Tibial artery (tissue), 4 donors: ENCODE measurements around the gene GPR68.

Source experiments
- DNase-seq, 2 donors: peaks; one replicate each; pipeline ENCODE4 v3.0.0-alpha.2; 2019
- H3K27ac ChIP-seq, 2 donors: fragments of 200-600 bp; sonication (generic) in 1 of 2; 1 replicate in 1 of 2; 2 replicates in 1 of 2; pipeline ENCODE4 v1.5.1; 2018 to 2019; ENCODE audit warnings: mild to moderate bottlenecking in 1 of 2
- H3K27me3 ChIP-seq, 2 donors: fragments of 200-600 bp; sonication (generic) in 1 of 2; one replicate each; pipeline versions ENCODE4 v1.5.1 to v1.6.0; 2016 to 2019
- H3K36me3 ChIP-seq, 3 donors: fragments of 200-600 bp; sonication (generic) in 2 of 3; one replicate each; pipeline ENCODE4 v1.5.1; 2016 to 2019; ENCODE audit warnings: mild to moderate bottlenecking in 2 of 3
- H3K4me1 ChIP-seq, 4 donors: fragments of 200-600 bp; sonication (generic) in 2 of 4; 1 replicate in 3 of 4; 2 replicates in 1 of 4; pipeline ENCODE4 v1.5.1; 2016 to 2019
- H3K4me3 ChIP-seq, 2 donors: fragments of 200-600 bp; sonication (generic) in 1 of 2; 1 replicate in 1 of 2; 2 replicates in 1 of 2; pipeline ENCODE4 v1.5.1; 2018 to 2019; ENCODE audit warnings: mild to moderate bottlenecking in 2 of 2
- H3K9me3 ChIP-seq, 3 donors: fragments of 200-600 bp; sonication (generic) in 1 of 3; one replicate each; pipeline ENCODE4 v1.5.1; 2016 to 2019
- CTCF ChIP-seq, 2 experiments: fragments of 200-600 bp in 1 of 2; fragments of 450-650 bp in 1 of 2; IDR thresholded peaks; one replicate each; pipeline ENCODE4 v1.5.1; 2017 to 2019; ENCODE audit warnings: antibody characterized with exemption in 2 of 2, mild to moderate bottlenecking in 1 of 2, moderate library complexity in 1 of 2
- intact Hi-C: fragments of 100-400 bp; cut with DNase I; formaldehyde crosslinking; loops from one replicate; pipeline ENCODE4 v1.15.0; 2023; ENCODE audit warnings: low total_unique reads

The GPR68 gene

GRCh38 chr14:91284146-91284790, 39.8 kb upstream of the GPR68 start:
- no peak for TF ChIP-seq CTCF (IDR thresholded peaks at IDR 0.05)
- Histone ChIP-seq H3K9me3 (no peaks in the 10 kb centered on the region), H3K36me3 (no peaks in the 10 kb centered on the region), H3K4me1 (peaks cover 0 to 21% (median 10%) of the 10 kb centered on the region in 4 donors), H3K4me3 (no peak overlapping the region), H3K27ac (no peak overlapping the region), H3K27me3 (no peaks in the 10 kb centered on the region)
- intact Hi-C loops: loop anchor here (10.0 kb wide), 1 partner anchor 369 kb away; no protein-coding TSS in a partner anchor
- no peak for DNase-seq

- H3K9me3 ChIP-seq: no peaks in the 10 kb centered on the region
- TF ChIP-seq CTCF (IDR thresholded peaks at IDR 0.05): no peak
- no peaks in the 10 kb centered on the region for H3K36me3 ChIP-seq
Observed at GRCh38 chr14:91283666-91284065, 39.2 kb upstream of the GPR68 start.

GRCh38 chr14:91282954-91283645, 38.6 kb upstream of the GPR68 start:
- TF ChIP-seq CTCF (IDR thresholded peaks at IDR 0.05): no peak
- H3K27me3 ChIP-seq: no peaks in the 10 kb centered on the region
- no peak for DNase-seq
- H3K36me3 ChIP-seq: no peaks in the 10 kb centered on the region
- H3K9me3 ChIP-seq: no peaks in the 10 kb centered on the region
- intact Hi-C loops: loop anchor here (10.0 kb wide), 1 partner anchor 368 kb away; no protein-coding TSS in a partner anchor
- H3K27ac ChIP-seq: no peak overlapping the region
- no peak overlapping the region for H3K4me3 ChIP-seq
- peaks cover 0 to 21% (median 10%) of the 10 kb centered on the region in 4 donors for H3K4me1 ChIP-seq

More at GRCh38 chr14:91283666-91284065, 39.2 kb upstream of the GPR68 start:
- no peak overlapping the region for H3K27ac ChIP-seq
- DNase-seq: no peak
- H3K4me1 ChIP-seq: peaks cover 0 to 21% (median 10%) of the 10 kb centered on the region in 4 donors
- no peaks in the 10 kb centered on the region for H3K27me3 ChIP-seq
- H3K4me3 ChIP-seq: no peak overlapping the region
- intact Hi-C loops: loop anchor here (10.0 kb wide), 1 partner anchor 369 kb away; no protein-coding TSS in a partner anchor

GRCh38 chr14:91281346-91281745, 36.8 kb upstream of the GPR68 start:
- H3K4me3 ChIP-seq: no peak overlapping the region
- H3K27me3 ChIP-seq: no peaks in the 10 kb centered on the region
- H3K9me3 ChIP-seq: no peaks in the 10 kb centered on the region
- peaks cover 0 to 21% (median 10%) of the 10 kb centered on the region in 4 donors for H3K4me1 ChIP-seq
- H3K27ac ChIP-seq: no peak overlapping the region
- H3K36me3 ChIP-seq: no peaks in the 10 kb centered on the region
- no peak for DNase-seq
- TF ChIP-seq CTCF (IDR thresholded peaks at IDR 0.05): no peak
- intact Hi-C loops: loop anchor here (10.0 kb wide), 1 partner anchor 367 kb away; no protein-coding TSS in a partner anchor

GRCh38 chr14:91280129-91280528, 35.6 kb upstream of the GPR68 start:
- no peak overlapping the region for H3K4me3 ChIP-seq
- H3K4me1 ChIP-seq: peaks cover 0 to 17% (median 9%) of the 10 kb centered on the region in 4 donors
- no peak for DNase-seq
- no peak overlapping the region for H3K27ac ChIP-seq
- H3K36me3 ChIP-seq: no peaks in the 10 kb centered on the region
- intact Hi-C loops: loop anchor here (10.0 kb wide), 1 partner anchor 365 kb away; no protein-coding TSS in a partner anchor
- TF ChIP-seq CTCF (IDR thresholded peaks at IDR 0.05): no peak
- no peaks in the 10 kb centered on the region for H3K27me3 ChIP-seq
- no peaks in the 10 kb centered on the region for H3K9me3 ChIP-seq
